Measurements from ENCODE around the gene ADCY5. TPM values are rescaled to one million over a fixed set of nuclear protein-coding genes. Genes with fewer than 3 reads are reported as not detected.
A peak's percentile ranks its signal among the peaks of the same experiment; 100 is the strongest.

Gene ADCY5
- total and polyA plus RNA-seq, 5 donors from 2014 or later, result 0.08 to 0.15 TPM; not detected in 3

DNA sequence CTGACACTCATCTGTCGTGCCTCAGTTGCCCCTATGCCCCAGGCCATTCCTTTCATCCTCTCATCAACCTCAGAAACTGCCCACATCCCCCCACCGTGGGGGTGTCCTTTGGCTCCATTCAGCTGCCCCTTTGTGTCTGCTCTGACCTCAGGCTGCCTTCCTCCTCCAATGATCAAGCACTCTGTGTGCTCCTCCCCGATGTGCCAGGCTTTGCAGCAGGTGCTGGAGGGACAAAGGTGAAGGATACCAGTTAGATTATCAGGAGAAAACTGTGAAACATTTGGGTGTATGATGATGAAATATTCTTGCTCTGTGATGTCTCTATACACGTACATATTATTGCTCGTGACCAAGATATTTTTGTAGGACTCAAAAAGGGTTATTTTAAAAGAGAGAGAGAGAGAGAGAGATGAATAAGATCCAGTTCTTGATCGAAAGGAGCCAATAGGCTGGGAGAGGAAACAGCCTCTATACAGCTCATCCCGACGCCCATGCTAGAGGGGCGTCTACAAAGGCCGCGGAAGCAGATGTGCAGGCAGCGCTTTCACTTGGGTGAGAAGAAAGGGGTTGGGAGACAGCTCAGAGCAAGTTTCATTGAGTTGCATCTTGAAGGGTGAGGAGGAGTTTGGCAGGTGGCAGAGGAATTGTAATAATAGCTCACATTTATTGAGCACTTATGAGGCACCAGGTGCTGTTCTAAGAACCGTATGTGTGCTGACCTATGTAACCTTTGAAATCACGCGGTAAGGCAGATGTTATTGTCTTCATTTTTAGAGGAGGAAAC, 28.3 kb upstream of the ADCY5 start:
- H3K9me3 ChIP-seq (ENCODE audit: control insufficient read depth in 2 of 2, low read length in 2 of 2), result no peaks in the 10 kb centered on the region
- H3K4me1 ChIP-seq (ENCODE audit: control insufficient read depth, insufficient read depth, low read length, poor library complexity, severe bottlenecking), result no peaks in the 10 kb centered on the region
- no peaks in the 10 kb centered on the region for H3K36me3 ChIP-seq (ENCODE audit: control insufficient read depth, insufficient read depth, low read length)
- H3K27ac Mint-ChIP-seq, result no peak overlapping the region
- no peak overlapping the region for H3K4me3 Mint-ChIP-seq
- H3K27me3 Mint-ChIP-seq, result peaks cover 34% of the 10 kb centered on the region
- H3K27ac ChIP-seq (ENCODE audit: insufficient read depth, low read length, poor library complexity, severe bottlenecking), result no peak overlapping the region
- H3K36me3 Mint-ChIP-seq, result no peaks in the 10 kb centered on the region
- ATAC-seq (ENCODE audit: low read depth in 2 of 2) (no peak), DNase-seq (no peak)
- no peak overlapping the region for H3K4me3 ChIP-seq (ENCODE audit: low read depth, low read length)
- H3K9me3 Mint-ChIP-seq, result peaks cover 0 to 1% (median 0%) of the 10 kb centered on the region in 7 donors
- peaks cover 3% of the 10 kb centered on the region for H3K27me3 ChIP-seq (ENCODE audit: control insufficient read depth, insufficient read depth, low read length)
- H3K4me1 Mint-ChIP-seq, result no peaks in the 10 kb centered on the region

DNA sequence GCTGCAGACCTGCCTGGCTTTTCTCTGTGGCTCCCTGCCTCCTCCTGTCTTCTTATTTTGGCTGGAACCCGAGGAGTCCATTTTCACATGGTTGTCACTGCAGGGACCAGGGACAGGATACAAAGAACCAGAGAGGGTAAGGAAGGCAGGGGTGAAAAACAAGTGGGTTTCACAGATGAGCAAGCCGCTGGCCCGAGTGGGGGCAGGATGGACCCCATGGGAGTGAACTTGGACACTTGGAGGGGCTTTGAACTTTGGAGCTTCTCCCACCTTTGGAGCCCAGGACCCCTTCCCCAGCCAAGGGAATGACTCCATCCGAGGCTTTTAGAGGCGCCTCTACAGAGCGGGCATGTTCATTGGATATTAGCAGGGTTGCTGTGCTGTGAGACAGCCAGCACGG, 26.9 kb upstream of the ADCY5 start:
- Mint-ChIP-seq H3K36me3 (no peaks in the 10 kb centered on the region), H3K9me3 (peaks cover 0 to 1% (median 0%) of the 10 kb centered on the region in 7 donors), H3K27me3 (peaks cover 30% of the 10 kb centered on the region), H3K27ac (no peak overlapping the region), H3K4me3 (no peak overlapping the region), H3K4me1 (no peaks in the 10 kb centered on the region)
- Histone ChIP-seq H3K36me3 (ENCODE audit: control insufficient read depth, insufficient read depth, low read length) (no peaks in the 10 kb centered on the region), H3K27me3 (ENCODE audit: control insufficient read depth, insufficient read depth, low read length) (peaks cover 3% of the 10 kb centered on the region), H3K27ac (ENCODE audit: insufficient read depth, low read length, poor library complexity, severe bottlenecking) (no peak overlapping the region), H3K9me3 (ENCODE audit: control insufficient read depth in 2 of 2, low read length in 2 of 2) (no peaks in the 10 kb centered on the region), H3K4me3 (ENCODE audit: low read depth, low read length) (no peak overlapping the region), H3K4me1 (ENCODE audit: control insufficient read depth, insufficient read depth, low read length, poor library complexity, severe bottlenecking) (no peaks in the 10 kb centered on the region)
- DNase-seq (no peak), ATAC-seq (ENCODE audit: low read depth in 2 of 2) (no peak)

DNA sequence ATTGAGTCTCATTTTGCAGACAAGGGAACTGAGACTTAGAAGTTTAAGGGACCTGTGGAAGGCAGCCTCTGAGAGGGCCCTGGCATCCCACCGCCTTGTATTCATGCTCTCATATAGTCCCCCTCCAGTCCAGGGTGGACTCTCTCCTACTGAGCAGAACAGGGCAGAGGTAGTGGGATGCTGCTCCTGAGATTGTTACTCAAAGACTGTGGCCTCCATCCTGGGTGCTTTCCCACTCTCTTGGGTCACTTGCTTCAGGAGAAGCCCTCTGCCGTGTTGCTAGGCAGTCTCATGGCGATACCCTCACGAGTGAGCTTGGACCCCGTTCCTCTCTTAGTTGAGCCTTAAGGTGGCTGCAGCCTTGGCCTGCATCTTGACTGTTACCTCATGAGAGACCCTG, 22.2 kb upstream of the ADCY5 start:
- Histone ChIP-seq H3K27ac (ENCODE audit: insufficient read depth, low read length, poor library complexity, severe bottlenecking) (no peak overlapping the region), H3K9me3 (ENCODE audit: control insufficient read depth in 2 of 2, low read length in 2 of 2) (no peaks in the 10 kb centered on the region), H3K4me3 (ENCODE audit: low read depth, low read length) (no peak overlapping the region), H3K4me1 (ENCODE audit: control insufficient read depth, insufficient read depth, low read length, poor library complexity, severe bottlenecking) (no peaks in the 10 kb centered on the region), H3K27me3 (ENCODE audit: control insufficient read depth, insufficient read depth, low read length) (no peaks in the 10 kb centered on the region), H3K36me3 (ENCODE audit: control insufficient read depth, insufficient read depth, low read length) (no peaks in the 10 kb centered on the region)
- Mint-ChIP-seq H3K9me3 (peaks cover 0 to 1% (median 0%) of the 10 kb centered on the region in 7 donors), H3K27ac (no peak overlapping the region), H3K27me3 (peaks cover 18% of the 10 kb centered on the region), H3K4me1 (no peaks in the 10 kb centered on the region), H3K4me3 (no peak overlapping the region), H3K36me3 (no peaks in the 10 kb centered on the region)
- no peak for ATAC-seq (ENCODE audit: low read depth in 2 of 2)
- no peak for DNase-seq

DNA sequence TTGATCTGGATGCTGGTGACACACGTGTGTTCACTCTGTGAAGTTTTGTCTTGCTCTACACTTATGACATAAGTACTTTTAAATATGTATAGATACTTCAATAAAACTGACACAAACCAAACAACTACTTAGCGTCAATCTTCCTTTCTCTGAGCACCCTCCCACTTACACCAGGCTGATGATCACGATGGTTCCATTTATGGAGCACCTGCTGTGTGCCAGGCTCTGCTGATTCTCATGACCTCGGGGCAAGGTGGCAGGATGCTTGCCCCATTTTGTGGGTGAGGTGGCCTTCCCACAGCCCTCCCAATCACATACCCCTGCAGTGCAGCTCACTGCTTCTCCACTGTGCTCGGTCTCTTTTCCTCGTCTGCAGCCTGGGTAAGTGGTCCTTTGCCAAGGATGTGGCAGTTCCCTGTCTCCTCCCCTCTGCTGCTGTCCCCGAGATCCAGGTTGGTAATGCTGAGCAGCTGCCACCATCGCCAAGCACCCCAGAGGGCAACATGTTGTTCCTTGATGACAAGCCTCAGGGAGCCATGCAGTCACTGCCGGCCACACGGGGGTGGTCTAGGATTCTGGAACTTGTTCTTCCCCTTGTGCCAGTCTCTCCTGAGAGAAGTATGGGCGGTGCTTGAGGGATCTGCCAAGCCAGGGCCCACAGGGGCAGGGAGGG, 20.6 kb upstream of the ADCY5 start:
- no peaks in the 10 kb centered on the region for H3K4me1 ChIP-seq (ENCODE audit: control insufficient read depth, insufficient read depth, low read length, poor library complexity, severe bottlenecking)
- Mint-ChIP-seq H3K4me1 (no peaks in the 10 kb centered on the region), H3K27ac (no peak overlapping the region), H3K9me3 (no peaks in the 10 kb centered on the region), H3K27me3 (peaks cover 17% of the 10 kb centered on the region), H3K4me3 (no peak overlapping the region), H3K36me3 (no peaks in the 10 kb centered on the region)
- ATAC-seq (ENCODE audit: low read depth in 2 of 2) (no peak), DNase-seq (no peak)
- H3K4me3 ChIP-seq (ENCODE audit: low read depth, low read length), result no peak overlapping the region
- no peaks in the 10 kb centered on the region for H3K36me3 ChIP-seq (ENCODE audit: control insufficient read depth, insufficient read depth, low read length)
- H3K27me3 ChIP-seq (ENCODE audit: control insufficient read depth, insufficient read depth, low read length), result no peaks in the 10 kb centered on the region
- no peaks in the 10 kb centered on the region for H3K9me3 ChIP-seq (ENCODE audit: control insufficient read depth in 2 of 2, low read length in 2 of 2)
- no peak overlapping the region for H3K27ac ChIP-seq (ENCODE audit: insufficient read depth, low read length, poor library complexity, severe bottlenecking)

DNA sequence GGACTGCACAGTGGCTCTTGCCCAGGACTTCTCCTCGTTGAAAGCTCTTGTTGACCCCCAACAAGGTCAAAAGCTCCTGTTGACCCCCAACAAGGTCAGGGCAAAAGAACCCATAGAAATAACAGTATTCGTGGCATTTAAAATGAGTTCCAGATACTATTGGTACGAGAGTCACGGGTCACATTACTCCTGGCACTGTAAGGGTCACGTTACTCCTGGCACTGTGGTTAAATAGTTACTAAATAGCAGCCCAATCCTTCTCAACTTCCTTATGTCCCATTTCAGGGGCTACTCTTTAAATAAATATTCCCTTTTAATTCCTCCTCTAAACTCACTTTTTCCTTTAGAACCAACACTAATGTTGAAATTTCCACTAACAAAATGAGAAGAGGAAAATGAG, 18.2 kb upstream of the ADCY5 start:
- peaks cover 4% of the 10 kb centered on the region for H3K27me3 Mint-ChIP-seq
- DNase-seq (no peak), ATAC-seq (ENCODE audit: low read depth in 2 of 2) (no peak)
- no peaks in the 10 kb centered on the region for H3K4me1 Mint-ChIP-seq
- H3K4me1 ChIP-seq (ENCODE audit: control insufficient read depth, insufficient read depth, low read length, poor library complexity, severe bottlenecking), result no peaks in the 10 kb centered on the region
- H3K4me3 Mint-ChIP-seq, result no peak overlapping the region
- no peaks in the 10 kb centered on the region for H3K9me3 ChIP-seq (ENCODE audit: control insufficient read depth in 2 of 2, low read length in 2 of 2)
- no peaks in the 10 kb centered on the region for H3K27me3 ChIP-seq (ENCODE audit: control insufficient read depth, insufficient read depth, low read length)
- H3K27ac Mint-ChIP-seq, result no peak overlapping the region
- no peaks in the 10 kb centered on the region for H3K9me3 Mint-ChIP-seq
- no peaks in the 10 kb centered on the region for H3K36me3 Mint-ChIP-seq
- no peak overlapping the region for H3K4me3 ChIP-seq (ENCODE audit: low read depth, low read length)
- H3K36me3 ChIP-seq (ENCODE audit: control insufficient read depth, insufficient read depth, low read length), result no peaks in the 10 kb centered on the region
- no peak overlapping the region for H3K27ac ChIP-seq (ENCODE audit: insufficient read depth, low read length, poor library complexity, severe bottlenecking)

GRCh38 chr3:123464211-123464610, 15.3 kb upstream of the ADCY5 start:
- no peak for ATAC-seq (ENCODE audit: low read depth in 2 of 2)
- H3K27me3 ChIP-seq (ENCODE audit: control insufficient read depth, insufficient read depth, low read length), result no peaks in the 10 kb centered on the region
- no peak overlapping the region for H3K4me3 ChIP-seq (ENCODE audit: low read depth, low read length)
- DNase-seq, result no peak
- H3K9me3 Mint-ChIP-seq, result no peaks in the 10 kb centered on the region
- H3K27me3 Mint-ChIP-seq, result peaks cover 4% of the 10 kb centered on the region
- H3K27ac ChIP-seq (ENCODE audit: insufficient read depth, low read length, poor library complexity, severe bottlenecking), result no peak overlapping the region
- H3K4me3 Mint-ChIP-seq, result no peak overlapping the region
- no peaks in the 10 kb centered on the region for H3K9me3 ChIP-seq (ENCODE audit: control insufficient read depth in 2 of 2, low read length in 2 of 2)
- no peaks in the 10 kb centered on the region for H3K36me3 Mint-ChIP-seq
- H3K36me3 ChIP-seq (ENCODE audit: control insufficient read depth, insufficient read depth, low read length), result no peaks in the 10 kb centered on the region
- H3K4me1 Mint-ChIP-seq, result no peaks in the 10 kb centered on the region
- H3K27ac Mint-ChIP-seq, result no peak overlapping the region
- no peaks in the 10 kb centered on the region for H3K4me1 ChIP-seq (ENCODE audit: control insufficient read depth, insufficient read depth, low read length, poor library complexity, severe bottlenecking)

GRCh38 chr3:123459862-123460261, 11.0 kb upstream of the ADCY5 start:
- H3K27ac ChIP-seq (ENCODE audit: insufficient read depth, low read length, poor library complexity, severe bottlenecking), result no peak overlapping the region
- Mint-ChIP-seq H3K27ac (no peak overlapping the region), H3K9me3 (no peaks in the 10 kb centered on the region), H3K4me3 (no peak overlapping the region), H3K36me3 (no peaks in the 10 kb centered on the region), H3K27me3 (peaks cover 22% of the 10 kb centered on the region), H3K4me1 (no peaks in the 10 kb centered on the region)
- DNase-seq, result no peak
- ATAC-seq (ENCODE audit: low read depth in 2 of 2), result no peak
- H3K4me1 ChIP-seq (ENCODE audit: control insufficient read depth, insufficient read depth, low read length, poor library complexity, severe bottlenecking), result no peaks in the 10 kb centered on the region
- H3K4me3 ChIP-seq (ENCODE audit: low read depth, low read length), result no peak overlapping the region
- H3K9me3 ChIP-seq (ENCODE audit: control insufficient read depth in 2 of 2, low read length in 2 of 2), result no peaks in the 10 kb centered on the region
- peaks cover 2% of the 10 kb centered on the region for H3K27me3 ChIP-seq (ENCODE audit: control insufficient read depth, insufficient read depth, low read length)
- H3K36me3 ChIP-seq (ENCODE audit: control insufficient read depth, insufficient read depth, low read length), result no peaks in the 10 kb centered on the region

DNA sequence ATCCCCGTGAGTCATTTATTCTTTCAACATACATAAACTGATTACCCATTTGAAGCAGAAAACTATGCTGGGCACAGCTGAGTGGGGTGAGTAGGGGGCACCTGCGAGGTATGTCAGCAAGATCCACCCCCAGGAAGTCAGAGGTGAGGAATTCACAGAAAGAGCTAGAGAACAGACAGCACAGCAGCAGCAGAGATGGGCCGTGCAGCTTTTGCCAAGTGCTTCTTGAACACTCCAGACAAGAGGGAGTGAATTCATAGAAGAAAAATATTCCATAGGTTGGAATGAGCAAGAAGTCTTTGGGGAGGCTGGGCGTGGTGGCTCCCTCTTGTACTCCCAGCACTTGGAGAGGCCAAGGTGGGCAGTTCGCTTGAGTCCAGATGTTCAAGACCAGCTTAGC, 9.4 kb upstream of the ADCY5 start:
- H3K4me1 Mint-ChIP-seq, result no peaks in the 10 kb centered on the region
- H3K9me3 Mint-ChIP-seq, result peaks cover 0 to 2% (median 0%) of the 10 kb centered on the region in 7 donors

More for the DNA sequence above, 9.4 kb upstream of the ADCY5 start:
- Mint-ChIP-seq H3K4me3 (no peak overlapping the region), H3K27me3 (peaks cover 22% of the 10 kb centered on the region), H3K36me3 (no peaks in the 10 kb centered on the region), H3K27ac (peak overlapping the region in 1 of 3 donors; percentile 45)
- no peaks in the 10 kb centered on the region for H3K9me3 ChIP-seq (ENCODE audit: control insufficient read depth in 2 of 2, low read length in 2 of 2)
- no peak overlapping the region for H3K4me3 ChIP-seq (ENCODE audit: low read depth, low read length)
- H3K27me3 ChIP-seq (ENCODE audit: control insufficient read depth, insufficient read depth, low read length), result peaks cover 2% of the 10 kb centered on the region
- no peaks in the 10 kb centered on the region for H3K36me3 ChIP-seq (ENCODE audit: control insufficient read depth, insufficient read depth, low read length)
- no peak for DNase-seq
- no peak overlapping the region for H3K27ac ChIP-seq (ENCODE audit: insufficient read depth, low read length, poor library complexity, severe bottlenecking)
- no peaks in the 10 kb centered on the region for H3K4me1 ChIP-seq (ENCODE audit: control insufficient read depth, insufficient read depth, low read length, poor library complexity, severe bottlenecking)
- no peak for ATAC-seq (ENCODE audit: low read depth in 2 of 2)
